ENCODE data around the gene SPATA6. TPM values are rescaled to one million over a fixed set of nuclear protein-coding genes. Genes with fewer than 3 reads are reported as not detected.
"Not testable (repeated sequence)": the region's sequence is repeated elsewhere in the genome, so short reads cannot be mapped to it uniquely, and the experiment has no call there.

SPATA6 gene
- total RNA-seq, 2 donors from 2014 or later = 1.1 to 2.7 TPM

- not testable (repeated sequence) for H3K27me3 Mint-ChIP-seq; H3K4me3 Mint-ChIP-seq; H3K9me3 Mint-ChIP-seq; H3K27ac Mint-ChIP-seq; H3K36me3 Mint-ChIP-seq (ENCODE audit: low read depth); ATAC-seq (replicated peaks); H3K4me1 Mint-ChIP-seq
Observed at GRCh38 chr1:48282329-48282728, 189.7 kb downstream of the SPATA6 start.

GRCh38 chr1:48277437-48277836 lies 194.6 kb downstream of the SPATA6 start:
- H3K36me3 Mint-ChIP-seq (ENCODE audit: low read depth); H3K4me3 Mint-ChIP-seq; H3K9me3 Mint-ChIP-seq; H3K4me1 Mint-ChIP-seq; ATAC-seq (replicated peaks); H3K27ac Mint-ChIP-seq; H3K27me3 Mint-ChIP-seq: not testable (repeated sequence)

- no peaks in the 10 kb centered on the region for H3K9me3 Mint-ChIP-seq
- ATAC-seq (replicated peaks) = no peak
- H3K4me1 Mint-ChIP-seq = no peaks in the 10 kb centered on the region
- H3K27ac Mint-ChIP-seq = no peak overlapping the region
- H3K4me3 Mint-ChIP-seq = no peak overlapping the region
- peaks cover 3% of the 10 kb centered on the region for H3K27me3 Mint-ChIP-seq
- H3K36me3 Mint-ChIP-seq (ENCODE audit: low read depth) = no peaks in the 10 kb centered on the region
Observed at GRCh38 chr1:48266576-48266975, 205.4 kb downstream of the SPATA6 start.

- Mint-ChIP-seq H3K9me3 (no peaks in the 10 kb centered on the region), H3K27ac (no peak overlapping the region), H3K4me1 (no peaks in the 10 kb centered on the region), H3K36me3 (ENCODE audit: low read depth) (no peaks in the 10 kb centered on the region), H3K4me3 (no peak overlapping the region), H3K27me3 (no peaks in the 10 kb centered on the region)
- no peak for ATAC-seq (replicated peaks)
Observed at GRCh38 chr1:48263041-48263440, 209.0 kb downstream of the SPATA6 start.

- ATAC-seq (replicated peaks) = no peak
- H3K9me3 Mint-ChIP-seq = no peaks in the 10 kb centered on the region
- no peaks in the 10 kb centered on the region for H3K36me3 Mint-ChIP-seq (ENCODE audit: low read depth)
- no peak overlapping the region for H3K27ac Mint-ChIP-seq
- H3K27me3 Mint-ChIP-seq = no peaks in the 10 kb centered on the region
- no peaks in the 10 kb centered on the region for H3K4me1 Mint-ChIP-seq
- no peak overlapping the region for H3K4me3 Mint-ChIP-seq
Observed at GRCh38 chr1:48261881-48262400, 210.1 kb downstream of the SPATA6 start.

GRCh38 chr1:48258106-48258505 lies 213.9 kb downstream of the SPATA6 start:
- no peaks in the 10 kb centered on the region for H3K27me3 Mint-ChIP-seq

GRCh38 chr1:48254254-48254653 lies 217.8 kb downstream of the SPATA6 start:
- H3K36me3 Mint-ChIP-seq (ENCODE audit: low read depth) = no peaks in the 10 kb centered on the region
- no peak for ATAC-seq (replicated peaks)
- no peak overlapping the region for H3K4me3 Mint-ChIP-seq
- H3K27ac Mint-ChIP-seq = no peak overlapping the region
- H3K4me1 Mint-ChIP-seq = no peaks in the 10 kb centered on the region
- peaks cover 2% of the 10 kb centered on the region for H3K27me3 Mint-ChIP-seq
- H3K9me3 Mint-ChIP-seq = no peaks in the 10 kb centered on the region

More at GRCh38 chr1:48258106-48258505, 213.9 kb downstream of the SPATA6 start:
- no peak for ATAC-seq (replicated peaks)
- no peak overlapping the region for H3K27ac Mint-ChIP-seq
- no peaks in the 10 kb centered on the region for H3K9me3 Mint-ChIP-seq
- H3K36me3 Mint-ChIP-seq (ENCODE audit: low read depth) = no peaks in the 10 kb centered on the region
- H3K4me3 Mint-ChIP-seq = no peak overlapping the region
- H3K4me1 Mint-ChIP-seq = no peaks in the 10 kb centered on the region

GRCh38 chr1:48251821-48252220 lies 220.2 kb downstream of the SPATA6 start:
- Mint-ChIP-seq H3K27me3 (peaks cover 9% of the 10 kb centered on the region), H3K36me3 (ENCODE audit: low read depth) (no peaks in the 10 kb centered on the region), H3K4me1 (no peaks in the 10 kb centered on the region), H3K27ac (no peak overlapping the region), H3K9me3 (no peaks in the 10 kb centered on the region), H3K4me3 (no peak overlapping the region)
- no peak for ATAC-seq (replicated peaks)

- no peaks in the 10 kb centered on the region for H3K9me3 Mint-ChIP-seq
- no peak overlapping the region for H3K4me3 Mint-ChIP-seq
- H3K36me3 Mint-ChIP-seq (ENCODE audit: low read depth) = no peaks in the 10 kb centered on the region
- peaks cover 9% of the 10 kb centered on the region for H3K27me3 Mint-ChIP-seq
- no peak for ATAC-seq (replicated peaks)
- H3K4me1 Mint-ChIP-seq = no peaks in the 10 kb centered on the region
- no peak overlapping the region for H3K27ac Mint-ChIP-seq
Observed at GRCh38 chr1:48251323-48251722, 220.7 kb downstream of the SPATA6 start.

- no peak overlapping the region for H3K27ac Mint-ChIP-seq
- no peak for ATAC-seq (replicated peaks)
- H3K4me3 Mint-ChIP-seq = no peak overlapping the region
- no peaks in the 10 kb centered on the region for H3K4me1 Mint-ChIP-seq
- H3K36me3 Mint-ChIP-seq (ENCODE audit: low read depth) = no peaks in the 10 kb centered on the region
- peaks cover 9% of the 10 kb centered on the region for H3K27me3 Mint-ChIP-seq
- no peaks in the 10 kb centered on the region for H3K9me3 Mint-ChIP-seq
Observed at GRCh38 chr1:48250572-48250971, 221.4 kb downstream of the SPATA6 start.

- H3K36me3 Mint-ChIP-seq (ENCODE audit: low read depth) = no peaks in the 10 kb centered on the region
Observed at GRCh38 chr1:48249868-48250267, 222.1 kb downstream of the SPATA6 start.

GRCh38 chr1:48248356-48248755 lies 223.6 kb downstream of the SPATA6 start:
- ATAC-seq (replicated peaks) = no peak
- Mint-ChIP-seq H3K4me3 (no peak overlapping the region), H3K4me1 (no peaks in the 10 kb centered on the region), H3K27me3 (peaks cover 9% of the 10 kb centered on the region), H3K9me3 (no peaks in the 10 kb centered on the region), H3K27ac (no peak overlapping the region), H3K36me3 (ENCODE audit: low read depth) (no peaks in the 10 kb centered on the region)

More at GRCh38 chr1:48249868-48250267, 222.1 kb downstream of the SPATA6 start:
- no peaks in the 10 kb centered on the region for H3K9me3 Mint-ChIP-seq
- H3K27ac Mint-ChIP-seq = no peak overlapping the region
- peaks cover 9% of the 10 kb centered on the region for H3K27me3 Mint-ChIP-seq
- no peak overlapping the region for H3K4me3 Mint-ChIP-seq
- ATAC-seq (replicated peaks) = no peak
- H3K4me1 Mint-ChIP-seq = no peaks in the 10 kb centered on the region

GRCh38 chr1:48246727-48247126 lies 225.3 kb downstream of the SPATA6 start:
- Mint-ChIP-seq H3K9me3 (no peaks in the 10 kb centered on the region), H3K4me3 (no peak overlapping the region), H3K36me3 (ENCODE audit: low read depth) (no peaks in the 10 kb centered on the region), H3K27ac (no peak overlapping the region), H3K4me1 (no peaks in the 10 kb centered on the region), H3K27me3 (peaks cover 9% of the 10 kb centered on the region)
- no peak for ATAC-seq (replicated peaks)

All from activated T-helper 17 cell treated with anti-CD3 and anti-CD28 coated beads, Interleukin-2, amount 50 U/mL, for 72 hours (primary cell).